ENCODE measurements around the gene SH3RF2.

Gene SH3RF2

DNA sequence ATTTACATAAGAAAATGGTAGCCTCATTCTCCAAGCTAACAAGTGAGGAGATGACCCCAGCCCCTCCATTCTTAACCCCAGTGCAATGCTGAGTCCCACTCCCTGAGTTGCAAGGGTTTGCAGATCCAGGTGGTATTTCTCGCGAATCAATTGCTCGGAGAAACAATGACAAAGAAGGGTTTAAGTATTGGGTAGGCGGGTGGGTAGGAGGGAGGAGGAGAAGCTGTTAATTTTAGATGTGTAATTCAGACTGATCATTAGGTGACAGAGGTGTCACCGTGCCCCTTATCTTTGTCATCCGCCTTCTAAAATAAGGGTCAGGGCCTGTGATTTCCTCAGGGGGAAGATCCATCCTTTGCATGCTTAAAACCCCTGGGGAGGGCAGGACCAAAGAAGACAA, 17.0 kb upstream of the SH3RF2 start:
- DNase-seq (ENCODE audit: low read depth, low spot score), result no peak
- no peak overlapping the region for H3K27ac ChIP-seq

DNA sequence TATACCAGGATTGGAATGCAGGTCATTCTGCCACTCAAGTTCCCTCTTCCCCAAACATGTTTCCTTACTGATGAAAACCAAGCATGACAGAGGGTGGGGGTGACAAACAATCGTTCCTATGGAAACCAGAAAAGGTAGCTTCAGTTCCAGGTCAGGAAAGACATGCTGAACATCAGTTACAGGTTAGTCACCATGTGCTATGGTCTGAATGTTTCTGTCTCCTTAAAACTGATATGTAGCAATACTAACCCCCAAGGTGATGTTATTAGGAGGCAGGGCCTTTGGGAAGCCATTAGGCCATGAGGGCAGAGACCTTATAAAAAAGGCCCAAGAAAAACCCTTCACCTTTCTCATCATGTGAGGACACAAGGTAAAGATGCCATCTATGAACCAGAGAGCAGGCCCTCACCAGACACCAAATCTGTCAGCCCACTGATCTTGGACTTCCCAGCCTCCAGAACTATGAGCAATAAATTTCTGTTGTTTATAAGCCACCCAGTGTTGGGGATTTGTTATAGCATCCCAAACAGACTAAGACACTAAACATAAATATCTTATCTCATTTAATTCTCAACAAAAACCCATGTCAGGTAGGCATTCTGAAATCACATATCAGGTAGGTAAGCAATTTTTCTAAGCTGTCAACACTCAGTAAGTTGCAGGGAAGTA, 15.7 kb upstream of the SH3RF2 start:
- DNase-seq (ENCODE audit: low read depth, low spot score), result no peak
- H3K27ac ChIP-seq, result peak overlapping the region; percentile 87

DNA sequence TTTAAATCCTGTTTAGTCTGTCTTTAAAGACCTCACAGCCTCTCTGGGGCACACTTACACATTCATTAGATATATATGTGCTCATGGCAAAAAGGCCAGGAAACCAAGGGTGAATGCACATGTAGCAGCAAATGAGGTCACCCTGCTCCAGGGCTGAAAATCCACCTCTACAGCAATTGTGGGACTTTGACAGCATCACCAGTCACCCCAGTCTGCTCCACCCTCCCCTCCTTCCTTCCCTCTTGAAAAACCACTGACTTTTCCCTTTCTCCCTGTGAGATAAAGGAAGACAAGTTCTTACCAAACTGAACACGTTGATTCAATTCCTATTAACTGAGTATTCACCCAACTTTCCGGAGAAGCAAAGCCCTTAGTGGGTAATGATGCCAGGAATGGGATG, 15.2 kb upstream of the SH3RF2 start:
- peak overlapping the region; percentile 87 for H3K27ac ChIP-seq
- peak; percentile 88 for DNase-seq (ENCODE audit: low read depth, low spot score)

DNA sequence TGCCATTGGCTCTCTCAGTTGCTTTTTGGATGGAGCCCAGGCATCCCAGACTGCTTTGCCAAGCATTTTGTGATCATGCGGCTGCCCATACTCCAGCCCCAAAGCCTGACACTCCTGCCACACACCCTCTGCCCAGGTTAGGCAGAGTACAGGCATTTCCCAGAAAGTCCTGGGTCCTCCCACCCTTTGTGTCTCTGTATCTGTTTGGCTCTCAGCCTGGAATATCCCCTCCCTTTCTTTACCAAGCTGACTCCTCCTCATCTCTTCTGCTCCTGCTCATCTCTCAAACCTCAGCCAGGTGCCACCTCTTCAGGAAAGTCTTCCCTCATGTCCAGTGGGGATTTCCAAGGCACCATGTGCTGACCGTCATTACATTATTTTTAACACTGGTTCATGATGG, 14.3 kb upstream of the SH3RF2 start:
- DNase-seq (ENCODE audit: low read depth, low spot score), result no peak
- H3K27ac ChIP-seq, result peak overlapping the region; percentile 87

GRCh38 chr5:145923405-145923804, 13.0 kb upstream of the SH3RF2 start:
- no peak overlapping the region for H3K27ac ChIP-seq

GRCh38 chr5:145924849-145925248, 11.5 kb upstream of the SH3RF2 start:
- peak overlapping the region; percentile 95 for H3K27ac ChIP-seq
- no peak for DNase-seq (ENCODE audit: low read depth, low spot score)

More at GRCh38 chr5:145923405-145923804, 13.0 kb upstream of the SH3RF2 start:
- DNase-seq (ENCODE audit: low read depth, low spot score), result no peak

DNA sequence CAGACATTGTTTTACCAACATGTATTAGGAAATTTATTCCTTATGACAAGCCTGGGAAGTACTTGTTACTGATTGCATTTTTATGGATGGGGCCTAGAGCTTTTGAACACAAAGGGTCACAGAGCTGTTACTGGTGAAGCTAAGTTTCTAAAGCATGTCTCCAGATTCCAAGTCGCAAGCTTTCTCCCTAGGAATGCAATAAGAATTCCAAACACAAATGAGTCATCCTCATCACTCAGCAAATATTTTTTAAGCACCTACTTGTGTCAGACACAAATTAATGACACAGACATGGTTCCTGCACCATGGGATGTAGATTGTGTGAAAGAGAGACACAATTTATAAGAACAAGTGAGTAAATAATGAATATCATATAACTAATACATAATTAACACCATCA, 11.0 kb upstream of the SH3RF2 start:
- H3K27ac ChIP-seq, result peak overlapping the region; percentile 95
- DNase-seq (ENCODE audit: low read depth, low spot score), result peak; percentile 39

GRCh38 chr5:145925803-145926202, 10.6 kb upstream of the SH3RF2 start:
- H3K27ac ChIP-seq, result peak overlapping the region; percentile 95
- peak; percentile 85 for DNase-seq (ENCODE audit: low read depth, low spot score)

GRCh38 chr5:145931718-145932117, 4.7 kb upstream of the SH3RF2 start:
- no peak for DNase-seq (ENCODE audit: low read depth, low spot score)
- H3K27ac ChIP-seq, result peak overlapping the region; percentile 76

DNA sequence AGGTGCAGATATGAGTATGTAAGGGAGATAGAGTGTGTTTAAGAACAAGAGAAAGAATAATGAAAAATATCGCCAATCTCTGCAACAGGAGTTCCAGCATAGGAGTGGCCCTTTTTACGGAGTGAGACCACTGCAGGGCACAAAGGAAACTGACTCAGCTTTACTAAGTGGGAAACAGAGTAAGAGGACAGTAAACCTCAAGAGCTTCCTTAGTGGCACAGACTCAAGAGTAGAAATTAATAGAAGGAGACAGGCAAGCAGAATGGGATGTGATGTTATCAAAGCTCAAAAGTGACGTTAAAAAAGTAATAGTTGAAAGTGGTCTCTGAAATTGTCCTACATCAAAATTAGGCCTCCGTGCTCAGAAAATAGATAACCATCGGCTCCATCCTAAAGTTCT, 2.1 kb upstream of the SH3RF2 start:
- DNase-seq (ENCODE audit: low read depth, low spot score), result no peak

GRCh38 chr5:145937432-145938250, 1.3 kb downstream of the SH3RF2 start:
- peak; percentile 65 for DNase-seq (ENCODE audit: low read depth, low spot score)
- peak overlapping the region; percentile 84 for H3K27ac ChIP-seq

More for the DNA sequence above, 2.1 kb upstream of the SH3RF2 start:
- no peak overlapping the region for H3K27ac ChIP-seq

GRCh38 chr5:145938776-145939539, 2.6 kb downstream of the SH3RF2 start:
- peak overlapping the region; percentile 84 for H3K27ac ChIP-seq
- no peak for DNase-seq (ENCODE audit: low read depth, low spot score)

DNA sequence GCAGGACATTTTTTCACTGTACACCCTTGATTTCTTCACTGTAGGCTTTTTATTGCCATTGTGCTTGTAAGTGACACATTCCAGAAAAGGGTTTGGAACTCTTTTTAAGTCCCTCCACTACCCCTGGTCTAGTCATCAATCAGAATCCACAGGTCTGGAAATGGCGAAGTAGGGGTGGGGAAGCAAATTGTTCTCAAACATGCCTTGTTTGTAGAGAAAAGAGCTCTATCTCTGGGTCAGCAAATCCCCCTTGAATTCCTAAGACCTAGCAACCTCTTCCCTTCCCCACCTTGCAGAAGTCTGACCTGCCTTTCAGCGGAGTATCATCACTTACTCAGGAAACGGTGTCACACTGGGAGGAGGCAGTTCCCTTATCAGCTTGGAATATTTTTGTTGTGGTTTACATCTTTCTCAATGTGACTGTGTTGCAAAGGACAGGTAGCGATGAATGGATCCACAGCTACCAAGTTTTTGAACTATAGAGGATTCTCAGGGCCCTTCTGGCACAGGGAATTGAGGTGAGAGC, 3.2 kb downstream of the SH3RF2 start:
- DNase-seq (ENCODE audit: low read depth, low spot score), result no peak
- H3K27ac ChIP-seq, result no peak overlapping the region

- peak overlapping the region; percentile 56 for H3K27ac ChIP-seq
- DNase-seq (ENCODE audit: low read depth, low spot score), result no peak
Observed at GRCh38 chr5:145941096-145941447, 4.7 kb downstream of the SH3RF2 start.

DNA sequence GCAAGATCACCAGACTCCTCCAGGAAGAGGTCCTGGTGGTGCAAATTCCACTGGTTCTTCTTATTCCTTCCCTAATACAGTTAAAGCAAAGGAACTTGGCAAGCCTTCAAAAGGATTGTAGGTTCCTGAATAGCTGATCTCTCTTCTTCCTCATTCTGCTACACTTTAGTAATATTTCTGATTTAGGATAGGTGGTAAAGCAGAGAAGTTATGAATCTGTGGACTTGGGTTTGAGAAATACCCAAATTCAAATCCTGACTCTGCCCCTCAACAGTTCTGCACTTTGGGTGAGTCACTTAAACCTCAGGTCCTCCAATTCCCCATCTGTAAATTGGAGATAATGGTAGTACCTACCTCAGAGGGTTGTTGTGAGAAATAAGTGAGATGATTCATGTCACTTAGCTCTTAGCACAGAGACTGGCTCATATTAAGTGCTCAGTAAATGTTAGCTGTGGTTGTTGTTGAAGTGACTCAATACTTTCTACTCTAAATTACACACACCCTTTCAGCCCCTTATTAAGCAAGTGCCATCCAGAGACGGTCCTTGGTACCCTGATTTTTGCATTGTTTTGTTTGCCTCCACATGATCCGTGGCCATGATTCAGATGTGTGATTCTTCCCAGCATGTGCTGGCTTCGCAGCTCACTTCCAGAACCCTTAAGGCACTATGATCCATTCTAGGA, 5.2 kb downstream of the SH3RF2 start:
- peak; percentile 68 for DNase-seq (ENCODE audit: low read depth, low spot score)
- H3K27ac ChIP-seq, result peak overlapping the region; percentile 56

GRCh38 chr5:145942201-145942600, 5.8 kb downstream of the SH3RF2 start:
- no peak for DNase-seq (ENCODE audit: low read depth, low spot score)
- H3K27ac ChIP-seq, result peak overlapping the region; percentile 56

DNA sequence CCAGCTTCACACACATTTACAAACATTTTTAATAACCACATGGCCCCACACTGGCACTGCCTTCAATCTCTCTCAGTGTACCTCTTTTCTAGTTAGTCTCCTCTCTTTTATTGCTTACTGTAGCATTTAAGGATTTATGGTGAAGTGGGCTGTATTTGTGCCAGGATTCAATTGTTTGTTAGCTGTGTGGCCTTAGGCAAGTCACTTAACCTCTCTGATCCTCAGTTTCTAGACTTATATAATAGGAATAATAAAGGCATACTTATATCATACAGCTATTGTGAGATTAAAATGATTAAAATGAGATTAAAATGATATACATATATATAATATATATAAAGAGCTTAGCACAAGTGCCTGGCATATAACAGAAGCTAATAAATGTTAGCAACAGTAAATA, 6.4 kb downstream of the SH3RF2 start:
- DNase-seq (ENCODE audit: low read depth, low spot score), result no peak
- H3K27ac ChIP-seq, result no peak overlapping the region

DNA sequence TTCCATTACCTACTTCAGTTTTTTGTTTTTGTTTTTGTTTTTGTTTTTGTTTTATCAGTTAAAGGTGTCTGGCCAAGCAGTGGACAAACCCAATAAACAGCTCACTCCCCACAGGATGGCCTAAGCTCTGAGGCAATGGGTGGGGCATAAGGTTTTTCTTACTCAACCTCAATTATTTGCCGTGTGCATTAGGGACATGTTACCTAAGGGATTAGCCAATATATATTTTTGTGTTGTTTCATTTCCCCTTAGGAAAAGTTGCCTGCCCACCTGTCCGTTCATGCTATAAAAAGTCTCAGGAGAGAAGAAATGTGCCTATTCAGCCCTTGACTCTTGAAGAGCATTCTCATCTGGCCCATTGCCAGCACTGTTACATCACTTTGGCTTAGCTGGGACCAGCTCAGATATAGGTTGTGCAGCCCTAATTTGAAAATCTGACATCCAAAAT, 7.3 kb downstream of the SH3RF2 start:
- peak; percentile 37 for DNase-seq (ENCODE audit: low read depth, low spot score)
- peak overlapping the region; percentile 24 for H3K27ac ChIP-seq

- no peak for DNase-seq (ENCODE audit: low read depth, low spot score)
- H3K27ac ChIP-seq, result peak overlapping the region; percentile 24
Observed at GRCh38 chr5:145944328-145944727, 8.0 kb downstream of the SH3RF2 start.

DNA sequence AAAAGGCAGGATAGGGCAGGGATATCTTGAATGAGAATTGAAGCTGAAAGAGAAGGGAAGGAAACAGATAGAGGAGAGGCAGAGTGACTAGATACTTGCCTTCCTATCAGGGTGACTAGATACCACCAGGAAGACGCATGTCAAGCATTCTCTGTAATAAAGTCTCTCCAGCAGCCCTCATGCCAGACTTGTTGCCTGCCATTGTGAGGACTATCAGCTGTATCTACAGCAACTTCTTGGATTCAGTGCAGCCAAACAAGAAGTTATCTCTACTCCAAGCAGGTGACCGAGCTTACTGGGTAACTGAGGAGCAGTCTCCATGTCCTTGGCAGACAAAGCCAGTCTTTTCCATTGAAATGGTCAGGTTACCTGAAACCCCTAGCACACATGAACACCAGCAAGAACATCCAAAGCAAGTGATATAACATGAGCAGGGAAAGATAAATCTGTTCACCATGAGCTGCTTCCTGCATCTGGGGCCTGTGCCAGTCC, 9.3 kb downstream of the SH3RF2 start:
- peak overlapping the region; percentile 71 for H3K27ac ChIP-seq
- no peak for DNase-seq (ENCODE audit: low read depth, low spot score)

Measured in epithelial cell of prostate (primary cell).